Uterus (tissue), 2 donors: ENCODE results near the gene IL17RD.

ENCODE experiments used
- POLR2A ChIP-seq, 2 donors: fragments of 450-650 bp; IDR thresholded peaks; one replicate each; pipeline ENCODE4 v1.6.1; 2016; ENCODE audit warnings: antibody characterized with exemption in 2 of 2, mild to moderate bottlenecking in 1 of 2, moderate library complexity in 1 of 2
- TF ChIP-seq, protein P1 (sequence below), 4 experiments: fragments of 200-600 bp in 2 of 4; fragments of 450-650 bp in 2 of 4; sonication (generic) in 2 of 4; IDR thresholded peaks; one replicate each; pipeline ENCODE4 v1.5.1; 2016 to 2019; ENCODE audit warnings: antibody characterized with exemption in 4 of 4, mild to moderate bottlenecking in 2 of 4, moderate library complexity in 1 of 4

DNA sequence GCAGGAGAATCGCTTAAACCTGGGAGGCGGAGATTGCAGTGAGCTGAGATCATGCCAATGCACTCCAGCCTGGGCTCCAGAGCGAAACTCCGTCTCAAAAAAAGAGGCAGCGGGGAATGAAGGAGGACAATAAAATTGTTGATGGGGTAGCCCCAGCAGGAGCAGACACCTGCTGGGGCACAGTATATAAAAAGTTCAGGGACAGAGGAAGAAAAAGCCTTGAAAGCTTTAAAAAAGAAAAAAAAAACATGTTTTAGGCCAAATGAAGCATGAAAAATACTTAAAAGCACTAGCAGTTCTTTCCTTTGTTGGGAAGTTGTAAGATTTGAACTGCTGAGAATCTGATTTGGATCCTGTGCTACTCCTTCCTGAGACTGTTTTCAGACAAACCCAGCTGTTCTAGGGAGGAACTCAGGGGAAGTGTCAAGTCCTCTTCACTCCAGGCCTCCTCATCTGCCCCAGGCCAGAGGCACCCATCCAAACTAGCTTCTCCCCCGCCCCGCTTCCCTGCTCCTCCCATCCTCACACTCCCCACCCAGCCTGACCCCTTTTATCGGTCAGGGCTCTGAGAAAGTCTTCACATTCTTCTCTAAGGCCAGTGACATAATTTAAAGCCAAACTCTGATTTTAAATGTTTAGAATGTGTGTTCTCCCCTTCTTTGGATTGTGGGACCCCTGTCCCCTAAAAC lies 4.9 kb downstream of the IL17RD start:
- TF ChIP-seq, protein P1, sequence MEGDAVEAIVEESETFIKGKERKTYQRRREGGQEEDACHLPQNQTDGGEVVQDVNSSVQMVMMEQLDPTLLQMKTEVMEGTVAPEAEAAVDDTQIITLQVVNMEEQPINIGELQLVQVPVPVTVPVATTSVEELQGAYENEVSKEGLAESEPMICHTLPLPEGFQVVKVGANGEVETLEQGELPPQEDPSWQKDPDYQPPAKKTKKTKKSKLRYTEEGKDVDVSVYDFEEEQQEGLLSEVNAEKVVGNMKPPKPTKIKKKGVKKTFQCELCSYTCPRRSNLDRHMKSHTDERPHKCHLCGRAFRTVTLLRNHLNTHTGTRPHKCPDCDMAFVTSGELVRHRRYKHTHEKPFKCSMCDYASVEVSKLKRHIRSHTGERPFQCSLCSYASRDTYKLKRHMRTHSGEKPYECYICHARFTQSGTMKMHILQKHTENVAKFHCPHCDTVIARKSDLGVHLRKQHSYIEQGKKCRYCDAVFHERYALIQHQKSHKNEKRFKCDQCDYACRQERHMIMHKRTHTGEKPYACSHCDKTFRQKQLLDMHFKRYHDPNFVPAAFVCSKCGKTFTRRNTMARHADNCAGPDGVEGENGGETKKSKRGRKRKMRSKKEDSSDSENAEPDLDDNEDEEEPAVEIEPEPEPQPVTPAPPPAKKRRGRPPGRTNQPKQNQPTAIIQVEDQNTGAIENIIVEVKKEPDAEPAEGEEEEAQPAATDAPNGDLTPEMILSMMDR (IDR thresholded peaks at IDR 0.05): no peak
- TF ChIP-seq POLR2A (IDR thresholded peaks at IDR 0.05): no peak
